RPMI7951 (cell line): ENCODE results near the gene SLC30A10. TPM values are rescaled to one million over a fixed set of nuclear protein-coding genes. Genes with fewer than 3 reads are reported as not detected.
"Not testable (repeated sequence)": the region's sequence is repeated elsewhere in the genome, so short reads cannot be mapped to it uniquely, and the experiment has no call there.

Experiments used
- DNase-seq: peaks from one replicate; pipeline ENCODE4 v3.0.0-alpha.2; 2012; ENCODE audit warnings: low read depth
- total RNA-seq: library from RNA; depleted of rRNA; stranded (reverse); fragments of >200 nt; shearing (Covaris generic); gene quantifications from 2 replicates; pipeline ENCODE4 v1.2.3, GENCODE V29; 2014

SLC30A10 gene
- total RNA-seq, 1 experiment from 2014 or later, result 0.12 TPM

DNA sequence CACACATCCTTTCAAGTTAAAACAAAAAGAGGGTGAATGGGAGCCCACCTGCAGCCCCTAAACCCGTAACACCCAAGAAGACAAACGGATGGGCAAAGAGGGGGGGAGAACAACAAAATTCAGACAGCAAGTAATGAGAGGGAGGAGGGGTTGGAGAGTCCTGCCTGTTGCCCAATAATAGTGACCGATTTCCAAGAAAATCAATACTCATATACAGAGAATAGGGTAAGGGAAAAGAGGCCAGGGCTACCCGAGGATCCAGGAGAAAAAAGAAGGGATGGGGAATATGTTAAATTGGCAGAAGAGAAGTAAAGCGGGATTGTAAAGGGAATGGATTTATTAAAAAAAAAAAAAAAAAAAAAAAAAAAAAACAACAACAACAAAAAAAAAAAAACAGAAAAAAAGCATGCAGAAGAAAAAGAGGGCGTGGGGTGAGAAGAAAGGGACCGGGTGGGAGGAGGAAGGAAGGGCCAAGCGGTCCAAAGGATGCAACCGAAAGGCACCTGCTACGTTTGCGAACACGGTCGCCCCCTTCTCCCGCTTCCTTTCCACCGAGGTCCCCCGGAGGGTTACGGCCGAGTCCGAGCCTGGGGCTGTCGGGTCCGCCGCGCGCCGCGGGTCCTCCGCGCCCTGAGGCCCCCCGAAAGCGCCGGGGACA, 930 bp downstream of the SLC30A10 start:
- no peak for DNase-seq

- DNase-seq, result no peak
Observed at GRCh38 chr1:219926363-219926998, 1.9 kb downstream of the SLC30A10 start.

DNA sequence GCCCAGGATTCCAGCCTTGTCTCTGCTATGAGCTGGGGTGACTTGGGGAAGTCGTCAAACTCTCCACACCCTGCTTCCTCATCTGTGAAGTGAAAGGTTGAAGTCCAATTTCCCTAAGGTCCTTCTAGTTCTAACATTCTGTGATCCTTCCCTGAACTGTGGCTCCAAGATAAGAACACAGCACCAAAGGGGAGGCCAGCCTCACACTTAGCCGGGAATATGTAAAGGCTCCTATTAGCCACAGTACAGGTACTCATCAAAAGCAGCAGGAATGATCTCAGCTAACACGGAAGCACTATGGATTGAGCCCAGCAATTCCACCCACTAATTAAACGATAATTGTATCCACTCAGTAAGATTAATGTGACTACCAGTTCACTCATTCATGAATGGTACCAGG, 4.0 kb downstream of the SLC30A10 start:
- DNase-seq, result no peak

- DNase-seq, result peak; percentile 48
Observed at GRCh38 chr1:219917851-219918466, 10.4 kb downstream of the SLC30A10 start.

DNA sequence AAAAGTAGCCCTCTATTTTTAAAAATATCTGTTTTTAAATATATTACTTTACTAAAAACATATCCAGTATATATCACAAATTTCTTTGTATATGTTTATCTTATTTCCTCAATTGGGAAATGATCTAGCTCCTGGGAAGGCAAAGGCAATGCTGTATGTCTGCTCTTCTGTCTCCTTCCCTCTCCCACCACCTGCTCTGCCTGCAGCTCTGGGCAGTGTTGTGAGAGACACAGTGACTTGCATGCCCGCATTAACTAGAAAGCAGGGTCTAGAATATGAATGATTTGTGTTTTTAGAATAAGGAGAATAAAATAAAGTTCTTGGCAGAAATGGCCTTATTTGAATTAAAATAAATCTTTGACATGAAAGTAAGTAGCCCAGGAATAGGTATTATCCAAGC, 11.1 kb downstream of the SLC30A10 start:
- DNase-seq, result no peak

GRCh38 chr1:219916257-219916656, 12.1 kb downstream of the SLC30A10 start:
- DNase-seq, result no peak

GRCh38 chr1:219913005-219913770, 15.2 kb downstream of the SLC30A10 start:
- DNase-seq, result no peak

DNA sequence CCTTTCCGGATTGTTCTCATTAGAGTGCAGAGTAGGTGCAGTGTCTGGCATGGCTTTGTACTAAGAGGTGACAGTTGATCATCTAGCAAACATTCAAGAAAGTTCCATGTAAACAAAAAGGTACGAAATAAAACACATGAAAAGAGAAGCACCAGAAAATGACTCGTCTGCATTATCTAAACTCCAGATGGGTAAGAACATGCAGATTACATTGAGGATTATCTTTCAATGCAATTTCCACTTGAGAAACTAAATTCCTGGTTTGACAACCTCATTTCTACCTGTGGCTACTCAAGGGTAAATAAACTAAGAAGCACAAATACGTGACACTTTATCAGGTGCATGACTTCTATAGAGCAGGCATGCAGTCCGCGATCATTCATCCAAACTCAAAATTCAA, 17.6 kb downstream of the SLC30A10 start:
- no peak for DNase-seq

DNA sequence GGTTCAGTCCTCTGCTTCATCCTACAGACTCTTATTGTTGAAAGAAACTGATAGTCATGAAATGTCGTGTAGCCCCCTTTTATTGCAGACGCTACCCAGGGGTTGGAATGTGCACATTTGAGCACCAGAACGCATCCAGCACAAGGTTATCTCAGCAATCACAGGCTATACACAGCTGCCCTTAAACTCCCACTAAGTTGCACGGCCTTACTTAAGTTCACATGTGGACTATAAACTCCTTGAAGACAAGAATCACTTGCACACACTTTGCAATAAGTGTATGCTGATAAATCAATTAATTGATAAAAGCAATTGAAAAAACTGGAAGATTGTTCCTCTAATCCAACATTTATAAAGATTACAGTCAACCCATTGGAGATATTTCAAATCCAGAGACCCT, 18.9 kb downstream of the SLC30A10 start:
- no peak for DNase-seq

DNA sequence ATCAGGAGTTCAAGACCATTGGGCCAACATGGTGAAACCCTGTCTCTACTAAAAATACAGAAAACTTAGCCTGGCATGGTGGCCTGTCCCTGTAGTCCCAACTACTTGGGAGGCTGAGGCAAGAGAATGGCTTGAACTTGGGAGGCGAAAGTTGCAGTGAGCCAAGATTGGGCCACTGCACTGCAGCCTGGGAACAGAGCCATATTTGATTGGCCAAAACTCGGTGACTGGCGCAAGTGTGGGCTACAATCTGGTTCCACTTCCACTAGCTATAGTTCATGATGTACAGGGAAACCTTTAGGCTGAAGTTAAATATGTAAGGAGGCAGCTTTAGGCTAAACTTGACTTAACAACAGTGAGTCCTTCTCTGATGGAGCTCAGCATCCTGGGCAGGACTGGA, 20.2 kb downstream of the SLC30A10 start:
- no peak for DNase-seq

GRCh38 chr1:219907772-219908070, 20.6 kb downstream of the SLC30A10 start:
- DNase-seq, result no peak

- DNase-seq, result no peak
Observed at GRCh38 chr1:219906924-219907771, 21.2 kb downstream of the SLC30A10 start.

DNA sequence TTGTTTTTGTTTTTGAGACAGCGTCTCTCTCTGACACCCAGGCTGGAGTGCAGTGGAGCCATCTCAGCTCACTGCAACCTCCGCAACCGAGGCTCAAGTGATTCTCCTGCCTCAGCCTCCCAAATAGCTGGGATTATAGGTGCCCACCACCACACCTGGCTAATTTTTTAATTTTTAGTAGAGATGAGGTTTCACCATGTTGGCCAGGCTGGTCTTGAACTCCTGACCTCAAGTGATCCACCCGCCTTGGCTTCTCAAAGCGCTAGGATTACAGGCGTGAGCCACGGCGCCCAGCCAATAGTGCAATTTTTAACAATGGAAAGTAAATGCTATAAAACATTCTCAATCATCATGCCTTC, 21.8 kb downstream of the SLC30A10 start:
- DNase-seq, result not testable (repeated sequence)

DNA sequence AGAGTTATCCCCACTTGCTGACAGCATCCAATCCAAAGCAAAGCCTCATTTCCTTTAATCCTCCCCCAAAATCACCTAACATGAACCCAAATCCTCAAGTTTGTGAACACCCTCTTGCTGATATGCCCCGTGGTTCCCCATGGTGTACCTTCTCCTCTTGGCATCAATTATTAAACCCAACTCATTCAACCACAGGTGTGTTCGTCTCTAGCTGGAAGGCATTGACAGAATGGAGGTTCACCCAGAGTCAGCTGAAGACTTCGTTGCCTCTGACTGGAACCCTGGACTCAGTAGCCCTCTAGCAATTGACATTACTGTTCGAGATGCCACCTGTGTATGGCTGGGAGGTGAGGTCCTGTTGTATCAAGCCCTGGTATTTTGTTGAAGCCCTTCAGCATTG, 22.8 kb downstream of the SLC30A10 start:
- no peak for DNase-seq

DNA sequence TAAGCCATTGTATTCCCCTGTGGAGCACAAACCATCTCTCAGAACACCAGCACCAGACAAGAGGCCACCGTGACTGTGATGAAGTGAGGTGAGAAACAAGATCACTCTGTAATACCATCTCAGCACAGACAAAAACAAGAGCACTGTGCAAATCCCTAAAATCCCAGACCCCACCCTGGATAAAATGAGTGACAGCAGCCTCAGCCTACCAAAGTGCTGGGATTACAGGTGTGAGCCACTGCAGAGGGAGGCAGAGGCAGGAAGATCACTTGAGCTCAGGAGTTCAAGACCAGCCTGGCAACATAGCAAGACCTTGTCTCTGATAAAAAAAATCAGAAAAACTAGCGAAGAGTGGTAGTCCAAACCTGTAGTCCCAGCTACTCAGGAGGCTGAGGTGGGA, 23.4 kb downstream of the SLC30A10 start:
- no peak for DNase-seq

DNA sequence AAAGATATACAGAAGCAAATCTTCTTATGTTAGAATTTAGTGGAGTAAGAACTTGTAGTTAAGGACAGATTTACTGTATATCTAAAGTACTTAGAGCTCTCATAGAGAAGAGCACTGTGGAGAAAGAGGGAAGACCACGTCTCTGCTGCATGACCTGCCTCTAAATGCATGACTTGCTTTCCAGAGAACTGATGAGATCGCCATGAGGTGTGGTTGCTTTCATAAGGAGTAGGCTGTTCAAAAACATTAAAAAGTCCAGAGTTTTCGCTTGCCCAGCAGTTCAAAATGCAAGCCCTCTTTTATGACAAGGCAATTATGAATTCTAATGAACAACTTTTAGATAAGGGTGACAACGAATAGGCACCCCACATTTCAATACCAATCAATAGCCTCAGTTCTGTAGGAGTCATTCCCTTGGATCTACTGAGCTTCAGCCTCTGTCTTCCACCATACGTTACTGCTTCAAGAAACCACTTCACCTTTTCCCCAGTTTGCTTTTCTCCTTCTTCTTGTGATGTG, 24.9 kb downstream of the SLC30A10 start:
- no peak for DNase-seq

DNA sequence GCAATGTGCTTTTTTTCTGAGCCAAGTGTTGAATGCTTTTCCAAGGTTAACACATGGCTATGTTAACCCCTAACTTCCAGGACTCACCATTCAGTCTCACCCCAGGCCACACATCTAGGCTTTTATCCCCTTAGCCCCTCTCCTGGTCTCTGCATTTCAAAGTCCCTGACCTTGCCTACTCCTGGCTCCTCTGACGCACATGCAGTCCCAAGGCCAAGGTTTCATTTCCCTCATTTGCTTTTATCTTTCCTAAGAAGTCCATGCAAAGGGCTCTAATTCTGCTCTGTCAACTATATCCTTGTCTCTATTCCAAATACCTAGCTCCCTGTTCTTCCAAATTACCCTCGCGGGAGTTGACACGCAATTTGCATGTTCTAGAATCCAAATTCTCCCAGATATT, 25.4 kb downstream of the SLC30A10 start:
- no peak for DNase-seq

- DNase-seq, result no peak
Observed at GRCh38 chr1:219900882-219901281, 27.5 kb downstream of the SLC30A10 start.

DNA sequence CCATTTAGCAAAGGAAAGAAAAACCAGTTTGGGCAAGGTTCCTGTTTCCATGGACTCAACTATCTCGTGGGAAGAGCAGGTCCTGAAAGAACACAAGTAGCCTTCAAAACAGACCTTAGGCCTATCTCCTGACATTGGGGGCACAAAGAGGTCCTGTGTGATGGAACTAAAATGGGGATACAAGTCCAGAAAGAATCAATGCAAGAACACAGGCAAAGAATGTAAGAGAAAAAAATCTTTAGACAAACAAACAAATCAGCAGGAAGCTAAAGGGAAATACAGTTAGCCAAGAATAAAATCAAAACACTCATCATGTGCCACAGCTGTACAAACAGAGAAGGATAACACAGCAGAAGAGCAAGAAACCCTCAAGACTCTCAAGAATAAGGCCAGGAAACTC, 28.2 kb downstream of the SLC30A10 start:
- DNase-seq, result no peak

DNA sequence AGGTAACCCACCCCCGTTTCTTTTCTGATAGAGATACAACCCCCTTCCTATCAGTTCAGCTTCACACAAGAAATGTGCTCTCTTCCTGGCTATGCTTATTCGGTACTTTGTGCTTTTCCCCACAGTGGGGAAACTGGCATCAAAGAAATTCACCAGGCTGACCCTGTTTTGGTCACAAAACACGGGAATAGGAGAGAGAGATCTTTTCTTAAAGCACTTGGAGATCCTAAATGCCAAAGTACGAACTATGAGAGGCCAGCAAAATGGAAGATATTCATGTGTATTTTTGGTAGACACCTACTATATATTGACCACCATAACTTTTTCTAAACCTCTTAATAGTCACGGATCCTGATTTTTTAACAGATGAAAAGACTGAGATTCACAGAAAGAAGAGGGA, 30.0 kb downstream of the SLC30A10 start:
- no peak for DNase-seq

DNA sequence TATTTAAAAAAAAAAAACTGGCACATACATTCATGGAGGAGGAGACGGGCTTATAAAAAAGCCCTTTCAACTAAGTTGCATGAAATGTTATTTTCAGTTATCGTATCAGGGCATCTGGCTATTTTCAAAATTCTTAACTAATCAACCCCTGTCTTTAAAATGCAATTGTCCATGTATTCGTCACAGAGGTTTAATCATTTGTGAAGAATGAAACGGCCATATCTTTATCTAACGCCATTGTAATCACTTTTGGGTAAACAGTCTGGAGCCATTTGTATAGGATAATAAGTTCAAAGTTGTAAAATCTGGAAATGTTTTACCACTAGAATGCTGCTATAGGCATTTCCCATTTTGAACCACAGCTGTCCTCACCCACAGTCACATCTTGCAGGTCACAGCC, 30.4 kb downstream of the SLC30A10 start:
- no peak for DNase-seq

DNA sequence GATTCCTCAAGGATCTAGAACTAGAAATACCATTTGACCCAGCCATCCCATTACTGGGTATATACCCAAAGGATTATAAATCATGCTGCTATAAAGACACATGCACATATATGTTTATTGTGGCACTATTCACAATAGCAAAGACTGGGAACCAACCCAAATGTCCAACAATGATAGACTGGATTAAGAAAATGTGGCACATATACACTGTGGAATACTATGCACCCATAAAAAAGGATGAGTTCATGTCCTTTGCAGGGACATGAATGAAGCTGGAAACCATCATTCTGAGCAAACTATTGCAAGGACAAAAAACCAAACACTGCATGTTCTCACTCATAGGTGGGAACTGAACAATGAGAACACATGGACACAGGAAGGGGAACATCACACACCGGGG, 36.1 kb downstream of the SLC30A10 start:
- not testable (repeated sequence) for DNase-seq
